MM.1S (cell line): ENCODE data around the gene BICD1.
"Not testable (repeated sequence)": the region's sequence is repeated elsewhere in the genome, so short reads cannot be mapped to it uniquely, and the experiment has no call there.

Source experiments
- DNase-seq: peaks from one replicate; pipeline ENCODE4 v3.0.0-alpha.2; 2015
- H2AFZ ChIP-seq: fragments of 300-600 bp; sonication (generic); 2 replicates; pipeline ENCODE4 v1.6.0; 2016; ENCODE audit warnings: antibody characterized with exemption, low read length
- H3F3A ChIP-seq: fragments of 300-600 bp; sonication (generic); 2 replicates; pipeline ENCODE4 v1.6.1; 2016; ENCODE audit warnings: mild to moderate bottlenecking, antibody characterized with exemption, low read length, moderate library complexity, mixed read lengths; ENCODE audit not compliant: insufficient read depth
- H3K27ac ChIP-seq: fragments of 300-600 bp; sonication (generic); 2 replicates; pipeline ENCODE4 v1.5.1; 2016; ENCODE audit warnings: mild to moderate bottlenecking, low read length
- H3K27me3 ChIP-seq: fragments of 300-600 bp; sonication (generic); replicated peaks from 2 replicates; pipeline ENCODE4 v1.6.0; 2016; ENCODE audit warnings: low read length; ENCODE audit not compliant: insufficient read depth
- H3K36me3 ChIP-seq: fragments of 300-600 bp; sonication (generic); replicated peaks from 2 replicates; pipeline ENCODE4 v1.6.1; 2016; ENCODE audit warnings: mild to moderate bottlenecking, low read length, mixed read lengths; ENCODE audit not compliant: insufficient read depth
- H3K4me1 ChIP-seq: fragments of 300-600 bp; sonication (generic); 2 replicates; pipeline ENCODE4 v1.6.1; 2016; ENCODE audit warnings: low read length, mixed read lengths
- H3K4me2 ChIP-seq: fragments of 300-600 bp; sonication (generic); 2 replicates; pipeline ENCODE4 v1.6.0; 2016; ENCODE audit warnings: low read depth, low read length
- H3K4me3 ChIP-seq: fragments of 300-600 bp; sonication (generic); 2 replicates; pipeline ENCODE4 v1.5.1; 2016; ENCODE audit warnings: low read length, mixed read lengths
- H3K79me2 ChIP-seq: fragments of 300-600 bp; sonication (generic); 2 replicates; pipeline ENCODE4 v1.6.1; 2016; ENCODE audit warnings: mixed run types, low read length, mixed read lengths
- H3K9ac ChIP-seq: fragments of 300-600 bp; sonication (generic); 2 replicates; pipeline ENCODE4 v1.6.1; 2016; ENCODE audit warnings: low read length, mixed read lengths
- H3K9me2 ChIP-seq: fragments of 300-600 bp; sonication (generic); replicated peaks from 2 replicates; pipeline ENCODE4 v1.6.1; 2016; ENCODE audit warnings: mild to moderate bottlenecking, low read length, mixed read lengths; ENCODE audit not compliant: insufficient read depth
- H3K9me3 ChIP-seq: fragments of 300-600 bp; sonication (generic); replicated peaks from 2 replicates; pipeline ENCODE4 v1.6.1; 2016; ENCODE audit warnings: mild to moderate bottlenecking, low read length, mixed read lengths; ENCODE audit not compliant: insufficient read depth
- H4K20me1 ChIP-seq: fragments of 300-600 bp; sonication (generic); 2 replicates; pipeline ENCODE4 v1.6.1; 2016; ENCODE audit warnings: mild to moderate bottlenecking, low read length, moderate library complexity, mixed read lengths; ENCODE audit not compliant: insufficient read depth
- CTCF ChIP-seq: fragments of 300-600 bp; sonication (generic); IDR thresholded peaks from 2 replicates; pipeline ENCODE4 v1.5.1; 2016; ENCODE audit warnings: antibody characterized with exemption, low read length, mixed read lengths
- EZH2 ChIP-seq: fragments of 300-600 bp; sonication (generic); optimal IDR thresholded peaks from 2 replicates; pipeline ENCODE3; 2017; ENCODE audit warnings: low read depth, mild to moderate bottlenecking, antibody characterized with exemption, low read length, mixed read lengths
- EZH2phosphoT487 ChIP-seq: fragments of 300-600 bp; sonication (generic); IDR thresholded peaks from 2 replicates; pipeline ENCODE4 v1.6.1; 2018; ENCODE audit warnings: antibody characterized with exemption, low read length

Gene BICD1

DNA sequence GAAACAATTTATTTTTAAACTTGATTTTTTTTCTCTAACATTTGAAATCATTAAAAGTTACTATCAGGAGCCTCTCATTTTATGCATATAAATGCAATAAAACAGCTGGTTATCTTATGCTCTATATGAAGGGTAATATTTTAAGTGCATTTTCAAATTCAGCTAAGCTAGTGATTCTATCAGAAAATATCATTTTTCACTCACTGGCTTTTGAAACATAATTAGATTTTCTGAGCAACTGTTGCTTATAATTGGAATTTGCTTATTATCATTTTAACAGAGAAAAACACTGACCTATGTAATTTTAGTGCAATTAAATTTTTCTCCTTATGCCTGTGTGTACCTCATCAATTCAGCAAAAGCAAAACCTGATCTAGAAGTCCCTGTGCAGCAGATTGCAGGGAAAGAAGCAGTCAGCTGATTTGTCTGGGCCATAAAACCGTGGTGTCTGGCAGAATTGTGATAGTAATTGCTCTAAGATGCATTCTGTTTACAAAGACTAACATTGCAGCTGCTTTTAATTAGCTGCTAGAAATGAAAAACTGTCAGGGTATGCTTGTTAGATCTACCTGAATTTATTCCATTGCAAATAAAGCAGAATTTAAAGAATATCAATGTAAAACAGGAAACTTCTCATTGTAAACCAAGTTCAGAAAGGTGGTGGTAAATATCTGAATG, 75.0 kb downstream of the BICD1 start:
- Histone ChIP-seq H3K4me2 (no peak overlapping the region), H3K36me3 (no peaks in the 10 kb centered on the region), H3K27me3 (no peaks in the 10 kb centered on the region), H3K9ac (no peak overlapping the region), H3K79me2 (no peaks in the 10 kb centered on the region), H3K4me1 (no peaks in the 10 kb centered on the region), H4K20me1 (no peaks in the 10 kb centered on the region), H3K9me3 (no peaks in the 10 kb centered on the region), H3K9me2 (no peaks in the 10 kb centered on the region), H2AFZ (no peak overlapping the region), H3K27ac (no peak overlapping the region), H3K4me3 (no peak overlapping the region), H3F3A (no peaks in the 10 kb centered on the region)
- TF ChIP-seq CTCF (no peak), EZH2phosphoT487 (no peak), EZH2 (no peak)
- DNase-seq: no peak

GRCh38 chr12:32183650-32184049, 77.0 kb downstream of the BICD1 start:
- Histone ChIP-seq H3K9ac (no peak overlapping the region), H4K20me1 (no peaks in the 10 kb centered on the region), H3K27me3 (no peaks in the 10 kb centered on the region), H3K9me3 (no peaks in the 10 kb centered on the region), H3K4me2 (no peak overlapping the region), H3F3A (no peaks in the 10 kb centered on the region), H3K9me2 (no peaks in the 10 kb centered on the region), H3K79me2 (no peaks in the 10 kb centered on the region), H3K4me1 (no peaks in the 10 kb centered on the region), H2AFZ (no peak overlapping the region), H3K27ac (no peak overlapping the region), H3K4me3 (no peak overlapping the region), H3K36me3 (no peaks in the 10 kb centered on the region)
- no peak for DNase-seq
- TF ChIP-seq EZH2: no peak
- no peak for TF ChIP-seq CTCF
- no peak for TF ChIP-seq EZH2phosphoT487

GRCh38 chr12:32187127-32187526, 80.5 kb downstream of the BICD1 start:
- H3K4me1 ChIP-seq, H3K36me3 ChIP-seq, H4K20me1 ChIP-seq, H3K9ac ChIP-seq, H3F3A ChIP-seq, H3K9me2 ChIP-seq, H3K79me2 ChIP-seq, H3K4me2 ChIP-seq, H2AFZ ChIP-seq, H3K27me3 ChIP-seq, DNase-seq, H3K27ac ChIP-seq, H3K9me3 ChIP-seq, H3K4me3 ChIP-seq: not testable (repeated sequence)

DNA sequence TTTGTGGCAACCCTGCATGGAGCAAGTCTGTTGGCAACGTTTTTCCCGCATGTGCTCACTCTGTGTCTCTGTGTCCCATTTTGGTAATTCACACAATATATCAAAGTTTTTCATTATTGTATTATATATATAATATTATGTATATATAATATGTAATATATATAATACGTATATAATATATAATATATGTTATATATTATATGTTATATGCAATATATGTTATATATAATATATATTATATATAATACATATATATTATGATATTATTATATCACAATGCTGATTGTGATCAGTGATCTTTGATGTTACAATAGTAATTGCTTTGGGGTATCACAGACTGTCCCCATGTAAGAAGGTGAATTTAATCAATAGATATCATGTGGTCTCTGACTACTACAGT, 84.8 kb downstream of the BICD1 start:
- no peaks in the 10 kb centered on the region for H3K36me3 ChIP-seq
- H3K27me3 ChIP-seq: no peaks in the 10 kb centered on the region
- TF ChIP-seq EZH2phosphoT487 (no peak), CTCF (no peak), EZH2 (no peak)
- no peaks in the 10 kb centered on the region for H3F3A ChIP-seq
- H4K20me1 ChIP-seq: no peaks in the 10 kb centered on the region
- H3K4me1 ChIP-seq: no peaks in the 10 kb centered on the region
- DNase-seq: no peak
- no peaks in the 10 kb centered on the region for H3K79me2 ChIP-seq
- H3K9me2 ChIP-seq: no peaks in the 10 kb centered on the region
- H3K9me3 ChIP-seq: no peaks in the 10 kb centered on the region
- no peak overlapping the region for H3K4me3 ChIP-seq
- H3K27ac ChIP-seq: no peak overlapping the region
- H3K9ac ChIP-seq: no peak overlapping the region
- no peak overlapping the region for H2AFZ ChIP-seq
- no peak overlapping the region for H3K4me2 ChIP-seq
